Left colon (tissue), 2 donors: ENCODE results near the gene IQGAP1. TPM values are rescaled to one million over a fixed set of nuclear protein-coding genes. Genes with fewer than 3 reads are reported as not detected.

Experiments
- ATAC-seq: fragments of 200-7000 bp; cut with Tn5 transposase; one replicate; pipeline ENCODE4 v1.9.1; 2020; ENCODE audit warnings: mild to moderate bottlenecking, moderate library complexity
- DNase-seq, 2 donors: peaks; one replicate each; pipeline ENCODE4 v3.0.0-alpha.2; 2020
- intact Hi-C, 2 donors: fragments of 100-400 bp; cut with DNase I in 1 of 2; cut with micrococcal nuclease in 1 of 2; formaldehyde crosslinking; loops; one replicate each; pipeline versions ENCODE4 v1.11.2 to v1.14.0; 2022; cut with DNase I, micrococcal nuclease
- total RNA-seq, 2 donors: library from RNA; stranded (reverse); fragmentation: NEBNext Ultra II Directional; extraction: Animal tissue kit (Norgen Biotek cat#: 25700); gene quantifications; one replicate each; pipeline ENCODE4 v1.2.1, GENCODE V29; 2021
- donor health status: DM: no; HTN: no; CAD: no.
- donor health status: DM: yes; HTN: yes; CAD: no.

IQGAP1 gene
- total RNA-seq, 2 donors from 2014 or later = 197 to 223 TPM

GRCh38 chr15:90422043-90422442 lies 34.0 kb downstream of the IQGAP1 start:
- ATAC-seq (no peak), DNase-seq (no peak)
- intact Hi-C loops = no loop called here

DNA sequence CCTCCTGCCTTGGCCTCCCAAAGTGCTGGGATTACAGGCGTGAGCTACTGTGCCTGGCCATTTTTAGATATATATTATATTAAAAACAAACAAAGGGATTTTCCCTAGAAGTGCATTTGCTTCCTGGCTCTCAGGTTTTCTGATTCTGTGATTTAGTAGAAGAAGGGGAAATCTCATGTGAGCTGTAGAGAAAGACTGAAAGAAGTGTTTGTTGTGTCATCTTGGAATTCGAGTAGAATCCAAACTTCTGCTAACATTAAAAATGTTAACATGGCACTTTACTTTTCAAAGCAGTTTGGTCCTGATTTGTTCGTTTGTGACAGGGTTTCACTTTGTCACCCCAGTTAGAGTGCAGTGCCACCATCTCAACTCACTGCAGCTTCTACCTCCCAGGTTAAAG lies 34.9 kb downstream of the IQGAP1 start:
- no peak for DNase-seq
- no peak for ATAC-seq
- intact Hi-C loops = no loop called here

DNA sequence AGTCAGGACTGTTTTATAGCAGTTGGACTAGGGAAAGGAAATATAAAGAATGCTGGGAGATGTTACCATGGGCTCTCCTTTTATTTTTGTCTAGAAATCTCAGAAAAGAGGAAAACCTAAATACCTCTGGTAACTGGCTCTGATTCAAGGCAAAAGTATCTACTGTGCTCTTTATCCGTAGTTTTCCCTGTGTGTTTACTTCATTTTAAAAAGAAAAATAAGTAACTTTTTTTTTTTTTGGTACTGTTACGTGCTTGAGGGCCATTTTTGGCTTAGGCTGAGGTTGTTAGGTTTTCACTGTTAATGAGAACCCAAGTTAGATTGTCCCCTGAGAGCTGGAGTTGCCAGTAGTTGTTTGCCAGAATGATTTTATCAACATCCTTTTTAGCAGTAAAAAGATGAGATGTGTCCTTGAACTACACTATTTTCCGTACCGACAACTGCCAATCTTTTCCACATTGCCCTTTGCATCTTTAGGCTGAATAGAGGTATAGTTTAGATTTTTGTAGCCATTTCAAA lies 35.8 kb downstream of the IQGAP1 start:
- intact Hi-C loops = no loop called here
- ATAC-seq = no peak
- DNase-seq = no peak

- ATAC-seq (peak; percentile 29), DNase-seq (no peak)
- intact Hi-C loops = no loop called here
Observed at GRCh38 chr15:90425726-90426346, 37.8 kb downstream of the IQGAP1 start.

DNA sequence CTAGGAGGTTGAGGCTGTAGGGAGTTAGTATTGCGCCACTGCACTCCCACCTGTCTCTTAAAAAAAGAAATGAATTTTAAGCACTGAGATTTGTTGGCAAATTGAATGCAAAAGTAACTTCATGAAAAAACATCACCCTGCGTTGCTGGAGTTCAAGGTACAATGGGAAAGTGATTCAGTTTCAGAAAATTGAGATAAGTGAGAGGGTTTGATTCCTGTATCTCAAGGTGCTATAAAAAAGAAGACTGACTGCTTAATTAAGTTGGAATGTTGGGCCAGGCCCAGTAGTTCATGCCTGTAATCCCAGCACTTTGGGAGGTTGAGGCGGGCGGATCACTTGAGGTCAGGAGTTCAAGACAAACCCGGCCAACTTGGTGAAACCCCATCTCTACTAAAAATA lies 39.1 kb downstream of the IQGAP1 start:
- peak; percentile 83 for ATAC-seq
- intact Hi-C loops = no loop called here
- no peak for DNase-seq

DNA sequence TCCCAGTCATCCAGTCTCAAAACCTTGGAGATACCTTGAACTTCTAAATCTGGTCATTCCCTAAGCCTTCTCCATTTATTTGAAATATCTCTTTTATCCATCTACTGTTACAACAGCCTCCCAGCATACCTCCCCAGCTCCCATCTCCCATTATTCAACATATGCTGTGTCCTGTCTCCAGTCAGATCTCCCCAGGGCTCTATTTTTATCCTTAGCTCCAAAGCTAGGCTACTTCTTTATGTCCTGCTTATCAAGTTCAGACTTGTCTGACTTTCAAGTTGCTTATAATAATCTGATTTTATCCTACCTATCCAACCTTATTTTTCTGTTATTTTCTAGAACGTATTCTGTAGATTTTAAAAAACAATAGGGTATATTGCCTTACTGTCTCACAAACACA lies 44.2 kb downstream of the IQGAP1 start:
- DNase-seq = no peak
- intact Hi-C loops = no loop called here
- ATAC-seq = no peak

DNA sequence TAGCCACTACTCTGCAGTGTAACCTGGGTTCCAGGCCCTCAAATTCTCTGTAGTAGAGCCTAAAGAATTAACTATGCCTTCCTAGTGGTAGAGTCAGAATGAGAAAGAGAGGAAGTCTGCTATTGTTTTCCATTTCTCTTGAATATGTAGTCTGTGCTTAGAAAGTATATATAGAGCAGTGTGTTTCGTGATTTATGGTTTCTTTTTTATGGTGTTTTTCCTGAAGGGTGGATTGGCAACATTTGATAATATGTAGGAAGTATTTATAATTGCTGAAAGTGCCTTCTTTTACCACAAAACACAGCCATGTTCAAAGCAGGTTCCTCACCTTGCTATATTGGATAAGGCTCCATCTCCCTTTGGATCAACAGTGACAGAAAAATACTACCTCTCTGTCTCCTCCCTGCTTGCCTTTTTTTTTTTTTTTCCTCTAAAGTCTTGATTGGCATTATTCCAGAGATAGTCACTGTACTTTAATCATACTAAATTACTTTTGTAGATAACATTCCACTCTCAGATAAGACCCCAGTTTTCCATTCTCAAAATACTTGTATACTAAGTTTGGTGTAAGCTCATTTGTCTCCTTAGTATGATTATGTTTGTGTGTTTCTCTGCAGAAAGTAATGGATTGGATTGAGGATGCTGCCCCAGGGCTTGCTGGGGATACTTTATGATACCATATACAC lies 47.8 kb downstream of the IQGAP1 start:
- ATAC-seq (peak; percentile 66), DNase-seq (no peak)
- intact Hi-C loops = no loop called here

DNA sequence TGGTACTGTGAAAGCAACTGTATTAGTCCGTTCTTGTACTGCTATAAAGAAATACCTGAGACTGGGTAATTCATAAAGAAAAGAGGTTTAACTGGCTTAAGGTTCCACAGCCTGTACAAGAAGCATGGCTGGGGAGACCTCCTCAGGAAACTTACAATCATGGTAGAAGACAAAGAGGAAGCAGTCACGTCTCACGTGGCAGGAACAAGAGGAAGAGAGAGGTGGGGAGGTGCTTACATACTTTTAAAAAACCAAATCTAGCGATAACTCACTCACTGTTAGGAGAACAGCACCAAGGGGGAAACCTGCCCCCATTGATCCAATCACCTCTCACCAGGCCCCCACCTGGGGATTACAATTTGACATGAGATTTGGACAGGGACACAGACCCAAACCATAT lies 48.9 kb downstream of the IQGAP1 start:
- intact Hi-C loops = no loop called here
- DNase-seq (no peak), ATAC-seq (no peak)

DNA sequence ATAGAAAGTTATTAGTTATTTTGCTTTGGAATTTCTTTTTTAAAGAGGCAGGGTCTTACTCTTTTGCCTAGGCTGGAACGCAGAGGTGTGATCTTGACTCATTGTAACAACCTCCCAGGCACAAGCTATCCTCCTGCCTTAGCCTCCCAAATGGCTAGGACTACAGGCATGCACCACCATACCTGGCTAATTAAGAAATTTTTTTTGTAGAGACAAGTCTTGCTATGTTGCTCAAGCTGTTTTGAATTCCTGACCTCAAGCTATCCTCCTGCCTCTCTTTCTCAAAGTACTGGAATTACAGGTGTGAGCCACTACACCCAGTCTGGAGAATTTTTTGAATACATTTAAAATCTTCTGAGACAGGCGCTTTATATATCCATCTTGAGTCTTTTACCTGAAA lies 49.5 kb downstream of the IQGAP1 start:
- ATAC-seq (no peak), DNase-seq (no peak)
- intact Hi-C loops = no loop called here

- DNase-seq (no peak), ATAC-seq (no peak)
- intact Hi-C loops = no loop called here
Observed at GRCh38 chr15:90439946-90440345, 51.9 kb downstream of the IQGAP1 start.

DNA sequence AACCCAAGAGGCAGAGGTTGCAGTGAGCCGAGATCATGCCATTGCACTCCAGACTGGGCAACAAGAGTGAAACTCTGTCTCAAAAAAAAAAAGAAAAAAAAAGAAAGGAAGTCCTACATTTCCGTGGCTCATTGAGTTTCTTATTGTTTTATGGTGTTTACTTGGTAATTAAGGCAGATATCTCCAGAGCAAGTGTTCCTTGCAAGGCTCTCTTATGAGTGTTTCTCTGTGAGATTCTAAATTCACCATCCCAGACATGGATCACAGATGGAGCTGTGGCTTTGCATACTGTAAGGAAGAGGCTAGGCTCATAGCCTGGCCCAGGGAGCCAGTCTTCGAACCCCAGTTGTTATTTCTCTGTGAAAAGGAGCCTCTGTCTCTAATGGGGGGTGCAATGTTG lies 53.0 kb downstream of the IQGAP1 start:
- intact Hi-C loops = no loop called here
- DNase-seq = no peak
- peak; percentile 94 for ATAC-seq

- no peak for ATAC-seq
- intact Hi-C loops = no loop called here
- no peak for DNase-seq
Observed at GRCh38 chr15:90442423-90442822, 54.4 kb downstream of the IQGAP1 start.

GRCh38 chr15:90449206-90449735 lies 61.2 kb downstream of the IQGAP1 start:
- ATAC-seq (no peak), DNase-seq (no peak)
- intact Hi-C loops = no loop called here

- intact Hi-C loops = no loop called here
- ATAC-seq (no peak), DNase-seq (no peak)
Observed at GRCh38 chr15:90451053-90451850, 63.2 kb downstream of the IQGAP1 start.

GRCh38 chr15:90456236-90456635 lies 68.2 kb downstream of the IQGAP1 start:
- ATAC-seq (no peak), DNase-seq (no peak)
- intact Hi-C loops = no loop called here

GRCh38 chr15:90458061-90458460 lies 70.0 kb downstream of the IQGAP1 start:
- intact Hi-C loops = no loop called here
- DNase-seq = no peak
- ATAC-seq = no peak

GRCh38 chr15:90459368-90459767 lies 71.3 kb downstream of the IQGAP1 start:
- DNase-seq = no peak
- intact Hi-C loops = no loop called here
- ATAC-seq = no peak

DNA sequence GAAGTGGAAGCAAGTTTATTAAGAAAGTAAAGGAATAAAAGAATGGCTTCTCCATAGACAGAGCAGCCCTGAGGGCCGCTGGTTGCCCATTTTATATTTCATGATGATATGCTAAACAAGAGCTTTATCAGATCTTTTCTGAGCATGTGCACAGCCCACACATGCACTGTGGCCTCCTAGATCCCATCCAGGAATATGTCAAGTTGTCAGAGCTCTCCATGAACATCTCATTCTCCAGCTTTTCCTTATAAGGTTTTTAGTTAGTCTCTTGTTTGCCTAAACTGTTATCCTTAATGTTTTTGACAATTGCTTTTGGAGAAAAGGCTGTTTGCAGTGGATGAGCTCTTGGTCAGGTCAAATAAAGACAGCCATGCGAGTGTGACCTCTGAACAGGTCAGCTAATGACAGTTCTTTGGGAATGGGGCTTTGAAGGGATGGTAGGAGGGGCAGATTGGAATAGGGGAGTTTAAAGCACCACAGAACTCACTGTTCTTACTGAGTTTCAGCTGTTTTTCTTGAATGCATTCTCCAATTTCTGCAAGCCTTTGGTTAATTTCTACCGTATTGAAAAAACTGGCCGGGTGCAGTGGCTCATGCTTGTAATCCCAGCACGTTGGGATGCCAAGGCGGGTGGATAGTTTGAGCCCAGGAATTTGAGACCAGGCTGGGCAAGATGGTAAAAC lies 72.2 kb downstream of the IQGAP1 start:
- DNase-seq = no peak
- intact Hi-C loops = no loop called here
- ATAC-seq = no peak

DNA sequence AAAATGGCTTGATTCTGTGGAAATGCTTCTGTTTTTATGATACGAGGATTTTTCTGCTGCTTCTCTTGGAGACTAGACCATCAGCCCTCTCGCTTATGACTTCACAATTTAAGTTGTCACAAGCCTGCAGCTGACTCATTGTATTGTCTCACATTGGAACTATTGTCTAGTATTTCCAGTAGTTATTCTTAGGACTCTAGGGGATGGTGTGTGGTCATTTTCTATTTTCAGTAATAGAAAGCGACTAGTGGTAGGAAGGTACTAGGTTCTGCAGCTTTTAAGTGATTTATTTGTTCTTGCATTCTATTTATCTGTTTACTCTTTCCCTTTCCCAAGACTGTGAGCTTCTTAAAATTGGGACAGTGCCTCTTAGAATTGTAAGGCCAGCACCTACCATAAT lies 75.3 kb downstream of the IQGAP1 start:
- intact Hi-C loops = no loop called here
- DNase-seq = no peak
- ATAC-seq = no peak
